ENCODE measurements around the gene DUSP5. TPM values are rescaled to one million over a fixed set of nuclear protein-coding genes. Genes with fewer than 3 reads are reported as not detected.

DUSP5 gene
- total and polyA plus RNA-seq, 8 donors, result 2.7 to 12.8 (median 5.5) TPM

Other genes starting within 250 kb of the DUSP5 start
- 10 to 100 TPM in 3 of 6 donors, 1 to 10 TPM in 3; 8.0 to 13.7 (median 9.8) TPM for gene SMNDC1, start 193.0 kb upstream of the DUSP5 start, total RNA-seq
- 1 to 10 TPM; 5.2 to 9.9 TPM for gene SMNDC1, start 193.0 kb upstream of the DUSP5 start, polyA plus RNA-seq
- 10 to 100 TPM; 14.2 to 22.7 (median 17.7) TPM for gene SMC3, start 69.8 kb downstream of the DUSP5 start, total RNA-seq
- gene SMC3, start 69.8 kb downstream of the DUSP5 start, polyA plus RNA-seq, result 10 to 100 TPM in 1 of 2 donors, 1 to 10 TPM in 1; 7.7 to 22.2 TPM
- 10 to 100 TPM in 2 of 6 donors, 1 to 10 TPM in 3, under 1 TPM in 1; 0.79 to 18.3 (median 3.6) TPM for gene RBM20, start 146.4 kb downstream of the DUSP5 start, total RNA-seq
- gene RBM20, start 146.4 kb downstream of the DUSP5 start, polyA plus RNA-seq, result 10 to 100 TPM in 1 of 2 donors, 1 to 10 TPM in 1; 2.7 to 23.6 TPM